AG08396 (cell line): ENCODE data around the gene CYP2F1.
"Not testable (repeated sequence)": the region's sequence is repeated elsewhere in the genome, so short reads cannot be mapped to it uniquely, and the experiment has no call there.

Source experiments
- DNase-seq: peaks from one replicate; pipeline ENCODE4 v3.0.0; 2012; ENCODE audit warnings: low spot score, mixed read lengths

Gene CYP2F1

GRCh38 chr19:41127801-41128300, 13.6 kb downstream of the CYP2F1 start:
- DNase-seq, result not testable (repeated sequence)

DNA sequence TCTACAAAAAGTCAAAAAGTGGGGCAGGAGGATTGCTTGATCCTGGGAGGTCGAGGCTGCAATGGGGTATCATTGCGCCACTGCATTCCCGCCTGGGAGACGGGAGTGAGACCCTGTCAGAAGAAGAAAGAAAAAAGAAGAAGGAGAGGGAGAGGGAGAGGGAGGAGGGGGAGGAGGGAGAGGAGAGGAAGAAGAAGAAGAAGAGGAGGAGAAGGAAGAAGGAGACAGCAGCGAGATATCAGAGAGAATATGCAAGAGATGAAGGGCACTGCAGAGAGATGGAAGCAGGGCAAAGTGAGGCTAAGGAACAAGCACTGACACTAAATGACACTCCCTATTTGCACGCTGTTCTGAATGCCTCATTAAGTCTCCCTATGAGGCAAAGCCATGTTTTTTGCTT, 14.5 kb downstream of the CYP2F1 start:
- no peak for DNase-seq

- no peak for DNase-seq
Measured at GRCh38 chr19:41131186-41131585, 17.0 kb downstream of the CYP2F1 start.

DNA sequence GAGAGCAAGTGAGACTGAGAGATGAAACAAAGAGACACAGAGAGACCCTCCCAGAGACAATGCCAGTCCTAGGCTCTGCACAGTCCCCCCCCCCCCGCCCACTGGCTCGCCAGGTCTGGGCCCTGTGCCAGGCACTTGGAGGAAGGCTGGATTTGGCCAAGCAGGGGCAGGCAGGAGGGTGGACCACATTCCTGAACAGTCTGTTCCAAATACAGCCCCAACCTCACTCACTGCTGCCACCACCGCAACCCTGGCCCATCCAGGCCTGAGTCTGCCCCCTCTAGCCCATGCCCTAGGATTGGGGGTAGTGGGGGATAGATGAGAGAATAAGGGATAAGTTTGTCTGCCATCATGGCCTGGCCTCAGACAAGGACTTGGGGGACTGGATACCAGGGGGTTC, 19.0 kb downstream of the CYP2F1 start:
- DNase-seq, result no peak

DNA sequence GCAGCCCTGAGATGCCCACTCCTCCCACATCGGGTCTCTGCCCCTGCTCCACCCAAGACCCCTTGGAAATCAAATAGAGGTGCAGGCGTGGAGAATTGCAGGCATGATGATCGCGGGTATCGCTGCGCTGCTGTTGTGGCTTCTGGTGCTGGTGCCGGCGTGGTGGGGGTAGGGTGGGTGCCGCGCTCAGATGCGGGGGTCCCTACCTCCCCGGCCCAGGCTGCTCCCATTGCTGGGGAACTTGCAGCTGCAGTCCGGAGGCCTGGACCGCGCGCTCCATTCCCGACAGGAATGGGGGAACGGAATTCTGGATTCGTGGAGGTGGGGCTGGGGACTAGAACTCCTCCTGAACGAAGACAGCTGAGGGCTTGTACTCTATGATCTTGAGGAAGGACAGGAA, 20.4 kb downstream of the CYP2F1 start:
- DNase-seq, result no peak

DNA sequence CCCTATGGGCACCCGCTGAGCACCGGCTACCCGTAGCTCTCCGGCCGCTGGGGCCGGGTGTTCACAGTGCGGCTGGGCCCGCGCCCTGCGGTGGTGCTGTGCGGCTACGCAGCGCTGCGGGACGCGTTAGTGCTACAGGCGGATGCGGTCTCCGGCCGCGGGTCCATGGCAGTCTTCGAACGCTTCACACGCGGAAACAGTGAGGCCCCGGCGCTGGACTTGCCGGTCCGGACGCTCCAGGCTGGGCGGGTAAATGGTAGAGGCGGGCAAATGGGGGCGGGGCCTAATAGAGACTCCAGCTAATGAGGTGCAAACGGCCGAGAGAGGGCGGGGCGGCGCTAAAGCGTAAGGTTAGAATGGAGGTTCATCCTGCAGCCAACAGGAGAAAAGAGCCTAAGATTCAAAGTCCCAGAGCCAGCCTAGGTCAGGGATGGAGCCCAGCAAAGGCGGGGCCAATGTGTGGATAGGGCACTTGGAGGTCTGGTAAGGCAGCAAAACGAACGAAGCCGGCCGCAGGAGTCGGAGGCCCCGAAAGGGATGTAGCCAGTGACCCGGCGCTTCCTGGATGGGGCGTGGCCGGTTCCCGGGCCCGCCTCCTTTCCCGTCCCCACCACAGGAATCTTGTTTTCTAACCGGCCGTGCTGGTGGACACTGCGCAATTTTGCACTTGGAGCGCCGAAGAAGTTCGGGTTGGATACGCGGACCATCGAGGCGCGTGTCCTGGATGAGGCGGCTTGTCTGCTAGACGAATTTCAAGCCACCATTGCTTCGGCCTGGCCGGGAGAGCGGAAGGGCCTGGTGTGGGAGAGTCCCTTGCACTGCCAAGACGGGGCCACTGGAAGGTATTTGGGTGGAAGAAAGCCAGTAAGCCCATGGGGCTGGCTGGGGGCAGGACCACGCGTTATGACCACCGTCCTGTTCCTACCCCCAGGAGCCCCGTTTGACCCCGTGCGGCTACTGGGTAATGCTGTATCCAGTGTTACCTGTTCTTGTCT, 21.5 kb downstream of the CYP2F1 start:
- DNase-seq, result peak; percentile 52

GRCh38 chr19:41136636-41137455, 22.6 kb downstream of the CYP2F1 start:
- no peak for DNase-seq

DNA sequence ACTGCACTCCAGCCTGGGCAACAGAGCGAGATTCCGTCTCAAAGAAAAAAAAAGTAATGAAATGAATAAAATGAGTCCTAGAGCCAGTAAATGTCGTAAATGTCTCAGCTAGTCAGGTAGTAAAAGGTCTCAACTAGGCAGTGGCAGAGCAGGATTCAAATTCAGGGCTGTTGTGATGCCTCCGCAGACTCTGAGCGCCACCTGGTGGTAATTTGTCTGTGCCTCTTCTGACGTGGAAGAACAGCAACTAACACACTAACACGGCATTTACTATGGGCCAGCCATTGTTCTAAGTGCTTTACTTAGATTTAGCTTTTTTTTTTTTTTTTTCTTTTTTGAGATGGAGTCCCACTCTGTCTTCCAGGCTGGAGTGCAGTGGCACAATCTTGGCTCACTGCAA, 30.2 kb downstream of the CYP2F1 start:
- peak; percentile 72 for DNase-seq

DNA sequence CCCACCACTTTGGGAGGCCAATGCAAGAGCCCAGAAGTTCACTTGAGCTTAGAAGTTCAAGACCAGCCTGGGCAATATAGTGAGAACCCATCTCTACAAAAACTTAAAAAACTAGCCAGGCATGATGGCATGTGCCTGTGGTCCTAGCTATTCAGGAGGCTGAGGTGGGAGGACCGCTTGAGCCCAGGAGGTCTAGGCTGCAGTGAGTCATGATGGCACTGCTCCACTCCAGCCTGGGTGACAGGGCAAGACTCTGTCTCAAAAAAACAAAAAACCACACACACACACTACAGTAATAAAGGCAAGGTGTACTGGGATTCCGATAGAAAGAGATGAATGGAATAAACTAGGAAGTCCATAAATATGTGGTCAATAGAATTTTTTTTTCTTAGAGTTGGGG, 35.6 kb downstream of the CYP2F1 start:
- no peak for DNase-seq

- not testable (repeated sequence) for DNase-seq
Measured at GRCh38 chr19:41150986-41151385, 36.8 kb downstream of the CYP2F1 start.

- DNase-seq, result no peak
Measured at GRCh38 chr19:41154060-41154459, 39.8 kb downstream of the CYP2F1 start.

GRCh38 chr19:41156207-41156606, 42.0 kb downstream of the CYP2F1 start:
- no peak for DNase-seq

GRCh38 chr19:41159881-41160280, 45.6 kb downstream of the CYP2F1 start:
- DNase-seq, result no peak

GRCh38 chr19:41161903-41162302, 47.7 kb downstream of the CYP2F1 start:
- DNase-seq, result no peak

DNA sequence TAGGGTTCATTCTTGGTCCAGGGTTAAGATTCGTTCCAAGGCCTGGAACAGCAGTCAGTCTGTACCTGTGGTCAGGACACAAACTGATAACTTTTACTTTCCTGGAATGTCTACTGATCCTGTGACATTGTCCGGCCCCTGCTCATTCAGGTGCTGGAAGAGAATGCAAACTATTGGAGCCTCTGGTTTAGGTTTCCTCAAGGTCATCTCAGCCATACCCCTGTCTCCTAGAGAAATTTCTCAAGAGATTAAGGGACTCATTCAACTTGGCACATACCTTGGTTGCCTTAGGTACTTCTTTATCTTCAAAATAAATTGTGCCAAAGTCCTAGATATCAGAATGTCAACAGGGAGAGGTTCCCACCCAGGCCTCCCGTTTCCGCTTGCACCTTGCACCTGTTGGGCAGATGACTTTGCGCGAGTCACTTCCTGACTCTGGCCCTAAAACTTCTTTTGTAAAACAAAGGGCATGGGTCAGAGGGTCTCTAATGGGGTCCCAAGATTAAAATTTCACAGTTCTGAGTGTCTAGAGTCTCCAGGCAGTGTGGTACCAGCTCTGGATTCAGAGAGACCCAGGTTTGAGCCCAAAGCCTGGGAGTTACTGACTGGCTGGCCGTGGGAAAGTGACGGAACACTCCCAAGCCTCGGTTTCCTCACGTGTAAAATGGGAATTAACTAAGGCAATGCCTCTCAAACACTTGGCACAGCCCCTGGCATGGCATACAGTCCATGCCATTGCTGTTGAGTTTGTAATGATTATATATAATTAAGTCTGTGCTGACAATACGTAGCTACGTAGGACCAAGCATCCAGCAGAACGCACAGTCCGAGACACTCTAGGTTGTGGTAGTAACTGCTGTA, 52.9 kb downstream of the CYP2F1 start:
- no peak for DNase-seq

GRCh38 chr19:41172297-41173164, 58.3 kb downstream of the CYP2F1 start:
- DNase-seq, result no peak

GRCh38 chr19:41174297-41174928, 60.2 kb downstream of the CYP2F1 start:
- no peak for DNase-seq

- peak; percentile 93 for DNase-seq
Measured at GRCh38 chr19:41175801-41176777, 61.9 kb downstream of the CYP2F1 start.
